Measurements from ENCODE around the gene SCD. TPM values are rescaled to one million over a fixed set of nuclear protein-coding genes. Genes with fewer than 3 reads are reported as not detected.

SCD gene
- total and polyA plus RNA-seq, 9 of the 15 experiments (the other 6 are each of a cell fraction or from before 2014, with no cell fraction given), result 114 to 486 (median 188) TPM

GRCh38 chr10:100374200-100374655 is 27.2 kb downstream of the SCD start (continued):
- TF ChIP-seq PKNOX1 (IDR thresholded peaks at IDR 0.05), result no peak; the same call in 1 of the 2 replicates
- no peak for TF ChIP-seq ZNF239 (CRISPR knock-in tag; IDR thresholded peaks at IDR 0.05)
- no peak for TF ChIP-seq MCM2 (IDR thresholded peaks at IDR 0.05; ENCODE audit: low read depth)
- no peak for TF ChIP-seq ZNF696 (CRISPR knock-in tag; conservative IDR thresholded peaks at IDR 0.05)
- TF ChIP-seq, protein P1, sequence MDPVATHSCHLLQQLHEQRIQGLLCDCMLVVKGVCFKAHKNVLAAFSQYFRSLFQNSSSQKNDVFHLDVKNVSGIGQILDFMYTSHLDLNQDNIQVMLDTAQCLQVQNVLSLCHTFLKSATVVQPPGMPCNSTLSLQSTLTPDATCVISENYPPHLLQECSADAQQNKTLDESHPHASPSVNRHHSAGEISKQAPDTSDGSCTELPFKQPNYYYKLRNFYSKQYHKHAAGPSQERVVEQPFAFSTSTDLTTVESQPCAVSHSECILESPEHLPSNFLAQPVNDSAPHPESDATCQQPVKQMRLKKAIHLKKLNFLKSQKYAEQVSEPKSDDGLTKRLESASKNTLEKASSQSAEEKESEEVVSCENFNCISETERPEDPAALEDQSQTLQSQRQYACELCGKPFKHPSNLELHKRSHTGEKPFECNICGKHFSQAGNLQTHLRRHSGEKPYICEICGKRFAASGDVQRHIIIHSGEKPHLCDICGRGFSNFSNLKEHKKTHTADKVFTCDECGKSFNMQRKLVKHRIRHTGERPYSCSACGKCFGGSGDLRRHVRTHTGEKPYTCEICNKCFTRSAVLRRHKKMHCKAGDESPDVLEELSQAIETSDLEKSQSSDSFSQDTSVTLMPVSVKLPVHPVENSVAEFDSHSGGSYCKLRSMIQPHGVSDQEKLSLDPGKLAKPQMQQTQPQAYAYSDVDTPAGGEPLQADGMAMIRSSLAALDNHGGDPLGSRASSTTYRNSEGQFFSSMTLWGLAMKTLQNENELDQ (CRISPR knock-in tag; IDR thresholded peaks at IDR 0.05; ENCODE audit: borderline replicate concordance), result no peak
- no peak for TF ChIP-seq CC2D1A (IDR thresholded peaks at IDR 0.05)
- no peak for TF ChIP-seq ZSCAN32 (CRISPR knock-in tag; IDR thresholded peaks at IDR 0.05)
- TF ChIP-seq ZKSCAN1 (IDR thresholded peaks at IDR 0.05; ENCODE audit: low read depth, low read length), result no peak
- TF ChIP-seq TOE1 (IDR thresholded peaks at IDR 0.05; ENCODE audit: borderline replicate concordance), result peak; percentile 50; the same call in 1 of the 2 replicates
- no peak for TF ChIP-seq TOE1 (CRISPR knock-in tag; IDR thresholded peaks at IDR 0.05; ENCODE audit: borderline replicate concordance, low read depth)
- TF ChIP-seq POLR2A (conservative IDR thresholded peaks at IDR 0.05), result peak; percentile 70
- TF ChIP-seq TEAD4 (IDR thresholded peaks at IDR 0.05; ENCODE audit: low read length), result no peak
- TF ChIP-seq TEAD4 (CRISPR knock-in tag; IDR thresholded peaks at IDR 0.05; ENCODE audit: borderline replicate concordance), result no peak
- TF ChIP-seq ADNP (tag; IDR thresholded peaks at IDR 0.05), result no peak
- no peak; the same call in 1 of the 2 replicates for TF ChIP-seq THRAP3 (IDR thresholded peaks at IDR 0.05; ENCODE audit: borderline replicate concordance)
- no peak for TF ChIP-seq MYNN (IDR thresholded peaks at IDR 0.05)
- no peak for TF ChIP-seq MYNN (CRISPR knock-in tag; IDR thresholded peaks at IDR 0.05)
- TF ChIP-seq EP300 (IDR thresholded peaks at IDR 0.05; ENCODE audit: low read length), result no peak
- TF ChIP-seq RNF219 (CRISPR knock-in tag; IDR thresholded peaks at IDR 0.05), result no peak
- no peak for TF ChIP-seq MTA2 (IDR thresholded peaks at IDR 0.05; ENCODE audit: low read depth)
- no peak for TF ChIP-seq CBX3 (IDR thresholded peaks at IDR 0.05; ENCODE audit: borderline replicate concordance in 1 of 2, low read length in 2 of 2)
- TF ChIP-seq CREM (IDR thresholded peaks at IDR 0.05; ENCODE audit: low read depth), result no peak
- TF ChIP-seq HCFC1 (IDR thresholded peaks at IDR 0.05; ENCODE audit: low read depth, low read length), result no peak
- TF ChIP-seq ILK (tag; IDR thresholded peaks at IDR 0.05; ENCODE audit: borderline replicate concordance, low read depth), result no peak
- TF ChIP-seq U2AF2 (optimal IDR thresholded peaks at IDR 0.05; ENCODE audit: low read depth, low read length), result no peak
- TF ChIP-seq ZNF347 (CRISPR knock-in tag; IDR thresholded peaks at IDR 0.05; ENCODE audit: low read depth), result no peak
